Measurements from ENCODE around the gene POLDIP3.

DNA sequence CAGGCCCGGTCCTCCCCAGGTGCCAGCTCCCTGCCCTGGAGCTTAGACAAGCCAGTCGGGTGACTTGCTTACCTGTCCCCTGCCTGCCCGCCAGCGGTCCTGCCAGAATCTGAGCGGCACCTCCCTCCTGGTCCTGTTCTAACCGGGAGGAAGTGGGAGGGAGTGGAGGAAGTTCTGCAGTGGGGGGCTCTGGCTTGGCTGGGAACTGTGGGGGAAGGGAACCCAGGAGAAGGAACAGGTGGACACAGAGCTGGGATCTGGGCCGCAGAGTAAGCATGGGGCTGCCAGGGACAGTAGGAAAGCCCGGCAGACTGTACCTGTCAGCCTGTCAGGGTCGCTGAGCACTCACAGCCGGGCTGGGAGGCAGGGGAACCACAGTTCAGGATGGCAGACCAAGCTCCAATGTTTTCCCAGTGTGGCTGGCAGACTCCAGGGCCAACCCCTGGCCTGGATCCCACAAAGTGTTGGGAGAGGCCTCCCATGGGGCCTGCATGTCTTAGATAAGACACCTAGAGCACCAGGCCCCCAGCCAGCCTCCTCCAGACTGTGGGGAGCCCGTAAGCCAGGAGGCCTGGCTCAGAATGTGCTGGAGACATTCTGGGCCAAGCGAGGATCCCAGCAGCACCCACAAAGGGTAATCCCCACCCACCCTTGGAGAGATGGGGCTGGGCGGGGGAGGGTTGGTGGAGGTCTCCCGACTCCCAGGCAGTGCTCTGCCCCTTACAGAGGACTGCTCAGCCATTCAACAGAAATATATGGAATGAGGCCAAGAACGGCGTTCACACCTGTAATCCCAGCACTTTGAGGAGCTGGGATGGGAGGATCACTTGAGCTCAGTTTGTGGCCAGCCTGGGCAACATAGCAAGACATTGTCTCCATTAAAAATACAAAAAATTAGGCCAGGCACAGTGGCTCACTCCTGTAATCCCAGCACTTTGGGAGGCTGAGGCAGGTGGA is 32.2 kb upstream of the POLDIP3 start:
- TF ChIP-seq, protein P1, sequence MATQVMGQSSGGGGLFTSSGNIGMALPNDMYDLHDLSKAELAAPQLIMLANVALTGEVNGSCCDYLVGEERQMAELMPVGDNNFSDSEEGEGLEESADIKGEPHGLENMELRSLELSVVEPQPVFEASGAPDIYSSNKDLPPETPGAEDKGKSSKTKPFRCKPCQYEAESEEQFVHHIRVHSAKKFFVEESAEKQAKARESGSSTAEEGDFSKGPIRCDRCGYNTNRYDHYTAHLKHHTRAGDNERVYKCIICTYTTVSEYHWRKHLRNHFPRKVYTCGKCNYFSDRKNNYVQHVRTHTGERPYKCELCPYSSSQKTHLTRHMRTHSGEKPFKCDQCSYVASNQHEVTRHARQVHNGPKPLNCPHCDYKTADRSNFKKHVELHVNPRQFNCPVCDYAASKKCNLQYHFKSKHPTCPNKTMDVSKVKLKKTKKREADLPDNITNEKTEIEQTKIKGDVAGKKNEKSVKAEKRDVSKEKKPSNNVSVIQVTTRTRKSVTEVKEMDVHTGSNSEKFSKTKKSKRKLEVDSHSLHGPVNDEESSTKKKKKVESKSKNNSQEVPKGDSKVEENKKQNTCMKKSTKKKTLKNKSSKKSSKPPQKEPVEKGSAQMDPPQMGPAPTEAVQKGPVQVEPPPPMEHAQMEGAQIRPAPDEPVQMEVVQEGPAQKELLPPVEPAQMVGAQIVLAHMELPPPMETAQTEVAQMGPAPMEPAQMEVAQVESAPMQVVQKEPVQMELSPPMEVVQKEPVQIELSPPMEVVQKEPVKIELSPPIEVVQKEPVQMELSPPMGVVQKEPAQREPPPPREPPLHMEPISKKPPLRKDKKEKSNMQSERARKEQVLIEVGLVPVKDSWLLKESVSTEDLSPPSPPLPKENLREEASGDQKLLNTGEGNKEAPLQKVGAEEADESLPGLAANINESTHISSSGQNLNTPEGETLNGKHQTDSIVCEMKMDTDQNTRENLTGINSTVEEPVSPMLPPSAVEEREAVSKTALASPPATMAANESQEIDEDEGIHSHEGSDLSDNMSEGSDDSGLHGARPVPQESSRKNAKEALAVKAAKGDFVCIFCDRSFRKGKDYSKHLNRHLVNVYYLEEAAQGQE (IDR thresholded peaks at IDR 0.05; ENCODE audit: low read depth), result no peak
- TF ChIP-seq YY1 (IDR thresholded peaks at IDR 0.05; ENCODE audit: extremely low read depth, insufficient replicate concordance, low read depth, low read length) (no peak), EZH2 (IDR thresholded peaks at IDR 0.05) (no peak), POLR2A (IDR thresholded peaks at IDR 0.05; ENCODE audit: borderline replicate concordance, extremely low read depth, insufficient read depth, insufficient read length) (no peak), POLR2AphosphoS5 (IDR thresholded peaks at IDR 0.05; ENCODE audit: low read depth, low read length) (no peak), SIN3A (IDR thresholded peaks at IDR 0.05; ENCODE audit: low read depth) (no peak)
- TF ChIP-seq, protein P2, sequence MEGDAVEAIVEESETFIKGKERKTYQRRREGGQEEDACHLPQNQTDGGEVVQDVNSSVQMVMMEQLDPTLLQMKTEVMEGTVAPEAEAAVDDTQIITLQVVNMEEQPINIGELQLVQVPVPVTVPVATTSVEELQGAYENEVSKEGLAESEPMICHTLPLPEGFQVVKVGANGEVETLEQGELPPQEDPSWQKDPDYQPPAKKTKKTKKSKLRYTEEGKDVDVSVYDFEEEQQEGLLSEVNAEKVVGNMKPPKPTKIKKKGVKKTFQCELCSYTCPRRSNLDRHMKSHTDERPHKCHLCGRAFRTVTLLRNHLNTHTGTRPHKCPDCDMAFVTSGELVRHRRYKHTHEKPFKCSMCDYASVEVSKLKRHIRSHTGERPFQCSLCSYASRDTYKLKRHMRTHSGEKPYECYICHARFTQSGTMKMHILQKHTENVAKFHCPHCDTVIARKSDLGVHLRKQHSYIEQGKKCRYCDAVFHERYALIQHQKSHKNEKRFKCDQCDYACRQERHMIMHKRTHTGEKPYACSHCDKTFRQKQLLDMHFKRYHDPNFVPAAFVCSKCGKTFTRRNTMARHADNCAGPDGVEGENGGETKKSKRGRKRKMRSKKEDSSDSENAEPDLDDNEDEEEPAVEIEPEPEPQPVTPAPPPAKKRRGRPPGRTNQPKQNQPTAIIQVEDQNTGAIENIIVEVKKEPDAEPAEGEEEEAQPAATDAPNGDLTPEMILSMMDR (IDR thresholded peaks at IDR 0.05 in 2 of 3, conservative IDR thresholded peaks at IDR 0.05 in 1 of 3; ENCODE audit: borderline replicate concordance in 1 of 3, insufficient read depth in 1 of 3, low read depth in 2 of 3, low read length in 2 of 3), result no peak
